T-helper 22 cell (primary cell): ENCODE data around the gene AGBL1.
"Not testable (repeated sequence)": the region's sequence is repeated elsewhere in the genome, so short reads cannot be mapped to it uniquely, and the experiment has no call there.

ENCODE experiments used
- DNase-seq: peaks from one replicate; pipeline ENCODE4 v3.0.0-alpha.2; 2020; ENCODE audit warnings: low read depth

Gene AGBL1

DNA sequence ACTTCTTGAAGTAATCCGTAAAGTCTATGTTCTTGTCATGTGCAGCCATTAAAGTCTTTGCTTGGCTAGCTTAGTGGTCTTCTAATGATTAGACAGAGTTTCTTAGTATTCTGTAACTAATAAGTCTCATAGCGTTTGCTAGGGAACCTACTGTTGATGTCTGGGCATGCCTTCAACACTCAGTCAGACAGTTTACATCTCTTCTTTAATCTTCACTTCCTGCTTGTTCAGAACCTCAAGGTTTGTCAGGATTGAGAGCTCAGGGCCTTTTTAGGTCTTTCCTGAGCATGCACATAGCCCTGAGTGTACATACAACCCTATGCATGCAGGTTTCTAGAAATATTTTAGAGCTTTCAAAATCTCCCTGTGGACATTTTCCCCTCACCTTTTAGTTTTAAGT lies 426.3 kb downstream of the AGBL1 start:
- no peak for DNase-seq

DNA sequence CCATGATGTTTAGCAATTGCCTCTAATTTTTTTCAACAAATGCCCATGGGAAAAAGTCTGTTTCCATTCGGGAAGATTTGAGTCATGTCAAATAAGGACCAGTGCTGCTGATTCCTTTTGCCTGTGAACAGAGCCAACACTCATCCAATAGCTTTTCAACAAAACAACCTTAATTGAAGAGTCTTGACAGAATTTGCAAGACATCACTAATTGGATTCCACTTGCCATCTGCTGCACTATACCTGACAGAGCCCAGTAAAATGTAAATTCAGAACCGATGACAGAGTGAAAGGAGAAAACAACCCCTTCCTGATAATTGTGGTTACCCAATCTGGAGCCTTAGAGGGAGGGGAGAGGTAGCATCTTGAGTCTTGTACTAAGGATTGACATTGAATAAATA lies 426.7 kb downstream of the AGBL1 start:
- DNase-seq: no peak

DNA sequence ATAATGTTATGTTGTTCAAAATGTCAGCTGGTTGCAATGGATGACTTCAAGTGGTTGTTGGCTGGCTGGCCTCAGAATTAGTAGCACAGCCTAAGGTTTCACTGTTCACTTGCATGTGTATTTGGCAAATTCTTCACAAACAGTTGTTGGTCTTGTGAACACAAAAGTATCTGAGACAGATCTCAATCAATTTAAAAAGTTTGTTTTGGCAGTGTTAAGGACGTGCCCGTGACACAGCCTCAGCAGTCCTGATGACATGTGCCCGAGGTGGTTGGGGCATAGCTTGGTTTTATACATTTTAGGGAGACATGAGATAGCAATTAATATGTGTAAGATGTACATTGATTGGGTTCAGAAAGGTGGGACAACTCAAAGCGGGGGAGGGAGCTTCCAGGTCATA lies 436.0 kb downstream of the AGBL1 start:
- no peak for DNase-seq

DNA sequence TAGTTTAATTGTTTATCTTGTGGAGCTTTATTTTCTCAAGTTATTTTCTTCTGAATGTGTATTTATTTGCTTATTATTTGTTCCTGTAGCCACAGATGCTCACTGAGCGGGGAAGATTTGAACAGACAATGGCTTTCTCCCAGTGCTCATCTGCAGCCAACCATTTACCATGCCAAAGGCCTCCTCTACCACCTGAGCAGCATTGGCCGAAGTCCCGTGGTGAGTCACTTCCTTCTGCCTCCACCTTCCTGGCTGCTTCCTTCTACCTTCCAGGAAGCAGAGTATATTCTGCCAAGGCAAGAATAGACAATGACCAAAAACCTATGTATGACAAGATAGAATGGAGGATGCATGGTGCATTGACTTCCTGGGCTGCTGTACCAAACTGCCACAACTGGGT lies 443.1 kb downstream of the AGBL1 start:
- DNase-seq: no peak

DNA sequence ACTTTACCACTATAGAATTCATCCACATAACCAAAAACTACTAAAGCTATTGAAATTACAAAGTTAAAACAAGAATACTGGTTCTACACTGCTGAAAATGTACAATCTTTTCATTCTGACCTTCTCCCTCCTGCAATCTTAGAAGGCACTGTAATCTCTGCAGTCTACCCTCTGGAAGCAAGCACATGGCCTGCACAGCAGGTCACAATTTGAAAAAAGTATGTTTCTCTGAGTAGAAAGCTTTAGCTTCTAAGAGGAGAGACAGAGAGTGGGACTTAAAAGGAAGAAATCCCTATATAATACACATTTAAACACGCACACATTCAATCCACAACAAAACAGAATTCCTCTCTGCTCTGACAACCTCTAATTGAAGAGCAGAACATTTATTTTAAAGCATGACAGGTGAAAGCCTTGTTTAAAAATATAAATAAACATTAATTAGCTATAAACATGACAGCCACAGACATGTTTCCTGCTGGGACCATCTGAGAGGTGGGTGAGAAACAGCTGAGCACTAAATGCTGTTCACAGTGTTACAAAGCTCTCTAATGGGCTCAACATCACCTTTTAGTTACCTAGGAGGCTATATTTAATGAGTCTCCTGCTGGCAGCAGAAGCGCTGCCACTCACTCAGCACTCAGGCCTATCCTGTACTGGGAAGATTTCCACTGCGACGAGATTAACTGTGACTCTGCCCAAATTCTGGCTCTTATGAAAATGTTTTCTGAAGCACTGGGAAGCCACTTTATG lies 447.4 kb downstream of the AGBL1 start:
- no peak for DNase-seq

DNA sequence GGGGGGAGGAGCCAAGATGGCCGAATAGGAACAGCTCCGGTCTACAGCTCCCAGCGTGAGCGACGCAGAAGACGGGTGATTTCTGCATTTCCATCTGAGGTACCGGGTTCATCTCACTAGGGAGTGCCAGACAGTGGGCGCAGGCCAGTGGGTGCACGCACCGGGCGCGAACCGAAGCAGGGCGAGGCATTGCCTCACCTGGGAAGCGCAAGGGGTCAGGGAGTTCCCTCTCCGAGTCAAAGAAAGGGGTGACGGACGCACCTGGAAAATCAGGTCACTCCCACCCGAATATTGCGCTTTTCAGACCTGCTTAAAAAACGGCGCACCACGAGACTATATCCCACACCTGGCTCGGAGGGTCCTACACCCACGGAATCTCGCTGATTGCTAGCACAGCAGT lies 448.4 kb downstream of the AGBL1 start:
- DNase-seq: not testable (repeated sequence)

DNA sequence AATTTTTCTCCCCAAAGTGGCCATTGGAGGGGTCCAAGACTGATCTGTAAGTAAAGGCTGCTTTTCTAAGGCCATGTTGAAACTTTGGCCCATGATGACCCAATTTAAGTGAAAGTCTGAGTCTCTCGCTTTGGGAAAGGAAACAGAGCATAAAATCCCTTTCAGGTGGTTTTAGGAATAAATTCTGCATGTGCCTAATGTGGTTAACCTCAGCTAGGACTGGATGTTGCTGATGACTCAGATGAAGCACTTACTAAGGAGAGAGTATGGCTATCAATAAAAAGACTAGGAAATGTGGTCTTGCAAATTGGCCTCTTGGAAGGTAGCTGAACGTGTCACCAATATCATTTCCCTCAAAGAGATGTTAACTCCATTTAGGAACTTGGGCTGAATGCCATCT lies 458.5 kb downstream of the AGBL1 start:
- no peak for DNase-seq

DNA sequence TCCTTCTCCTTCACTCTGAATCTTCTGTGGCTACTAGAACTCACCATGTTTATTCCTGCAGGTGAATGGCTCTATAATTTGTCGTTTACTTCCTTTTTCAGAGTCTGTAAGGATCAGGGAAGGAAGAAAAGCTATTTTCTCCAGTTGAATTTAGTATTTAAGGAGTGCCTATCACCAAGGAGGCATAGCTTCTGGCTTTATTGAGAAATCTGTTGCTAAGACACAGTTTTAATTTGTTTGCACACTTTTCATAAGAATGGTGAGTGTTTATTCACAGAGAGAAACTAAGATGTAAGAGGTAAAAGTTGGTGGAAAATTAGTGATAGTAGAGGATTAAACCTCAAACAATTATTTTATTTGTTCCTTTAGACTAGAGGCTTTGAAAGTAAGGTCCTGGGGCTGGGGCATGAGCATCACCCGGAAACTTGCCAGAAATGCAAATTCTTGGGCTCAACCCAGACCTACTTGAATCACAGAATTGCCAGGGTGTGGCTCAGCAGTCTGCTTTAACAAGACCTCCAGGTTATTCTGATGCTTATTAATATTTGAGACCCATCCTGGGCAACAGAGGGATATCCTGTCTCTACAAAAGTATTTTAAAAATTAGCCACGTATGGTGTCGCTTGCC lies 461.3 kb downstream of the AGBL1 start:
- no peak for DNase-seq

DNA sequence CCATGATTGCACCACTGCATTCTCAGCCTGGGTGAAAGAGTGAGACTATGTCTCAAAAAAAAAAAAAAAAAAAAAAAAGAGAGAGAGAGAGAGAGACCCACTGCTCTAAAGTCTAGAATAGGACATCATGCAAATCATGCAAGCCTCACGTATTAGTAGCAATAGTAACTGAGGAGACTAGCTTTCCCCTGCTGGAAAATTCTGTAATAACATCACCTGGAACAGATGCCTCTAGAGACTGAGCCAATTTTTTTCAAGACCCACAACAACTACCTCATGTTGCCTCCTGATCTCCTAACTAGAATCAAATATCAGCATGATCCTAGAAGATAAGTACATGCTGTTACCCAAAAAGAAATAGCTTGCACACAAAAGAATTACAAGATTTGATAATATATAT lies 461.9 kb downstream of the AGBL1 start:
- DNase-seq: no peak

DNA sequence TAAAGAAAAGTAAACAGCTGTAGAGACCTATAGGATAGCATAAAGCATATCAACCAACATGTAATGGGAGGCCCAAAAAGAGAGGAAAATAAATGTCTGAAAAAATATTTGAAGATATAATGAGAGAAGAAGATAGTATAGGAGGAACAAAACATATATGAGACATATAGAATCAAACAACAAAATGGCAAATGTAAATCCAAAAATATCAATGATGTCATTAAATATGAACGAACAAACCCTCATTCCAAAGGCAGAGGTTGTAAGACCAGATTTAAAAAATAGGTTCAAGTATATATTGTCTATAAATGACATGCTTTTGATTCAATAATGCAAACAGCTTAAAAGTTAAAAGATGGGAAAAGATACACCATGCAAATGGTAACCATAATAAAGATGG lies 470.4 kb downstream of the AGBL1 start:
- no peak for DNase-seq

DNA sequence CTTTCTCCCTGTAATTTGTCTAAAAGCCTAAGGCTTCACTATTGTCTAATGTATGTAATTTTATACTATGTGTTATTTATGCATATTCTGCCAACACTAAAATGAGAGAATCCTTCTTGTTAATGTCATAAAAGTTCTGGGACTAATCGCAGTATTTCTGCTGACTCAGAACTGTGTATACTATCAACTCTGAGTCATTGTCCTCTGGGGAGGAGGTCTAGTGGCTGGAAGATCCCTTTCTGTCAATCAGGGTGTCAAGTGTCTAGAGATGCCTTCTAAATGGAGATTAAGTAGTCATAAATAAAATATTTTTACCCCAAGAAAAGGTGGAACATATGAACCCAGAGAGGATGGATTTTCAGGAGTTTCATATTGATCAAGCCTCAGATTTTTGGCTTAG lies 473.4 kb downstream of the AGBL1 start:
- no peak for DNase-seq

DNA sequence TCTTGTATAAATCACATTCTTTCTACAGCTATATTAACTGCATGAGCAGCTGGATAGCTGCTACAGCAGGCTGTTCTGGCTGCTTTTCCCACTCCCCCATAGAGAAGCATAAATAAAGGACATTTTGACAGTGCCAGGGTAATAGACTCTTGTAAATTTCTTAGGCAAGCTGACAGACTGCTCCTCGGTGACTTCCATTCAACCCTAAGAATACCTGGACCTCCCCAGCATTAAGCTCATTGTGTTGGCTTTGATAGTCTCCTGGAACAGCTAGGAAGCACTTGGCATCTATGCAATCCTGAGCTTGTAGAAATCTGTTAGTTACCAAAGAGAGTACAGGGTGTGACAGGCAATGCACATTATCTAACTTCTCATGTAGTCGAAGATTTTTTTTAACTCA lies 475.4 kb downstream of the AGBL1 start:
- DNase-seq: no peak

DNA sequence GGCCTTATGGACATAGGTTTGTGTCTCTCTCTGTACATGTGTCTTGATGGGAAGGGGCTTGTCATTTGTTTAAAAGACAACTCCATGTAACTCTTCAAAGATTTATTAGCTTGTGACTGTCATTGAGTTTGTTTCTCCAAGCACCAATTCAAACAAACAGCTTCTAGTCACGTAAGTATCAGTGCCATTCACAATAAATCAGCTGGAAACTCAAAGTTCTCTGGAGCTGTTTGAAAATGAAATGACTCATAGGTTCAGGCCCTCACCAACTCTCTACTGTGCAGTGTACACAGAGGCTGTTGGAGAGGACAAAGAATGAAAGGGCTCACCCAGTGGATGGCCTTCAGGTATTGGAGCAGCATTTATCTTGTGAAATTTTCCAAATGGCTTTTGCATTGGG lies 476.3 kb downstream of the AGBL1 start:
- DNase-seq: no peak

DNA sequence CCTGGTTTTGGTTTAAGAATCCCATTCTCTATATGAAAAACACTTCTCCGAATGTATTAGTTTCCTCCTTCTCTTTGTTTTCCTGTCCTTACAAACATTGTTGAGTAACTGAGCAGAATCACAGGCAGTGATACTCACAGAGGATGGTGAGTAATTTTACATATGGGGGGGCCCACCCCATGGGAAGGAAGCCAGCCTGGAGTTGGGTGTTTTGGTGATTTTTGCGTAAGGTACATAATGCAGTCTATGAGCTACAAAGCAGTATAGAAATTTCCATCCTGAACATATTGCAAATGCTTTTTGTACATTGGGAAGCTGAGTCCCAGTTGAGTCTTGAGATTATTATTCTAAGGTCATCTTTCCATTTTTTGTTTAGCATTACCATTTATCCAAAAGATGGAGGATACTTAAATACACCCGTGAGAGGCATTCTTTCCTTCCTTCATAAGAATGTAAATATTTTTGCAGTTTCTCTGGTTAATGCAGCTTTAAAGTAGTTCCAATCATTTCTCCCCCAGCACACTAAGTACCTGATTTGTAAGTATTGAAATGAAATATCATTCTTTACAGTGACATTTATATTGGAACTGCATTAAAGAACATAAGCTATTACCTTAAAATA lies 476.8 kb downstream of the AGBL1 start:
- no peak for DNase-seq

DNA sequence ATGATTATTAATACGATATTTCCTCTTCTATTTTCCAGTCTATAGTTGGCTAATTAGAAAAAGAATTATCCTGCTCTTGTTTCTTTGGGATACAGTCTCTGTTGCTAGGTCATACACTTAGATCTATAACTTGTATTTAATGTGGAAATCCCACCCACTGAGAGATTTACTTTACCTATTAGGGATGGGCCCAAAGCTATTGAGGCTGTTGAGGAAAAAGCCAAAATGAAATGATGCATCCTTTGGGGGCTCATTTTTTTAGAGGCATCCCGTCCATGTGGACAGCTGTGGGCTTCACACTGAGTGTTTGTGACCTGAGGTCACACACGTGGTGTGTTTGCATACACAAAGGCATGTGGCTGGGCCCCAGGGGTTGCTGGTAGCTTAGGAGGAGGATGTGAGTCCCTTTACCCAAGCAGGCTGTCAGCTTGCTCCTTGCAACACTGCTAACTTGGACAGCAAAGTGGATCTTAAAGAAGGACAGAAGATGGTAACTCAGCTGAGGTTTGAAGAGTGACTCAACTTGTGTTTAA lies 477.4 kb downstream of the AGBL1 start:
- no peak for DNase-seq

DNA sequence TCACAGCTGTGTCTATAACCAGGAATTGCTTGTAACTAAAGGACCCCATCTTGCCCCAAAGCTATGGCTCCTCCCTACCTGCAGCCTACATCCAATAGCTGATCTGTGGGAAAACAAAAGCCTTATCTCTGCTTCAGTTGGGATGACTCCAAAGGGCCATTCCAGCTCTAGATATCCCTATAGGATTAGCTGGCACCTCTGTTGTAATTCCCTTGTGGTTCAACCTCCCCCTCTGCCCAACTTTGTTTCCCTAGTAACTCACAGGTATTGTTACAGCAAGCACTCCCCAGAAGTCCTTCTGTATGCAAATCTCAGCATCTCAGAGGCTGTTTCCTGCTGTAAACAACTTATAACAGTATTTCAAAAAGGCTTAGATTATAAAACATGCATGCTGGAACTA lies 478.6 kb downstream of the AGBL1 start:
- no peak for DNase-seq

DNA sequence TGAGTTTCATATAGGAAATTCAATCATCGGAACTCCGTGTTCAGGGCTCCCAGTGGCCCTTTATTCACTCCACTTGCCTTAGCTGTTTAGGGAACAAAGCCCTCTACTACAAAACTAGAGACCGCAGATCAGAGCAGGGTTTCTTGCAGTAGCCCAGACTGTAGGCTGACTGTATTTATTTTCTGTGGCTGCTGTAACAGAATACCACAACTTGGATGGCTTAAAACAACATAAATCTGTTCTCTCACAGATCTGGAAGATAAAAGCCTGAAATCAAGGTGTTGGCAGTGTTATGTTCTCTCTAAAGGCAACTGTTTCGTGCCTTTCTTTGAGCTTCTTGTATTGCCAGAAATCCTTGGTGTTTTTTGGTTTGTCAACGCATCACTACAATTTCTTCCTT lies 479.0 kb downstream of the AGBL1 start:
- DNase-seq: no peak

DNA sequence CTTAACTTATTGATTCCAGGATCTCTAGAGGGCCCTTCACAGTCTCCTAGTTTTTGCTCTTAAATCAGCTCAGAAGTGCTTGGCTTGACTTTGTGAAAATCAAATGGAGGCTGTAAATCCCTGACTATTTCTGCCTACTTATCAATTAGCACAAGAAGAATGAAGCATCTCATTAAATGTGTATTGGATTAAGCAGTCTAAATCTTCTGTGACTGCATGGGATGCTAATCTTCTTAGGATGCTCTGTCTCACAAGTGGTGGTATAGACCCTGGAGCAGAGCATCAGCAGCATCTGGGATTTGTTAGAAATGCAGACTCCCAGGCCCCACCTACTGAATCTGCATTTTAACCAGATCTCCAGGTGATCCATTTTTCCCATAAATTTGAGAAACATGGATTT lies 488.7 kb downstream of the AGBL1 start:
- no peak for DNase-seq

DNA sequence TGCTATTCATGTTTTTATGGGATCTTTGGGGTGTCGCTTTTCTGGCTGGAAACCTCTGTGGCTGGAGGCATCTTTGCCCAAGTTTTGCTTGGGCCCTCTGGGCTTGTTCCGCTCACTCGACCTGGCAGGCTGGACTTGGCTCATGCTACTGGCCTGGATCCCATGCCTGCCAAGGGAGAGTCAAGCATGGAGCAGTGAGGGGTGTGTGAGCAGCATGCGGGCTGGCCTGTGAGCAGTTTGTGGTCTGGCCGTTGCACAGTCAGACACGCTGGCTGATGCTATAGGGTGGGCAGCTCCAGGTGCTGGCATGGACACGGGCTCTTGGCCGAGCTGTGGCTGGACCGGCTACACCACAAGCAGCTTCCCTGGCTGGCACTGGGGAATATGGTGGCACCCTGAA lies 491.1 kb downstream of the AGBL1 start:
- no peak for DNase-seq

DNA sequence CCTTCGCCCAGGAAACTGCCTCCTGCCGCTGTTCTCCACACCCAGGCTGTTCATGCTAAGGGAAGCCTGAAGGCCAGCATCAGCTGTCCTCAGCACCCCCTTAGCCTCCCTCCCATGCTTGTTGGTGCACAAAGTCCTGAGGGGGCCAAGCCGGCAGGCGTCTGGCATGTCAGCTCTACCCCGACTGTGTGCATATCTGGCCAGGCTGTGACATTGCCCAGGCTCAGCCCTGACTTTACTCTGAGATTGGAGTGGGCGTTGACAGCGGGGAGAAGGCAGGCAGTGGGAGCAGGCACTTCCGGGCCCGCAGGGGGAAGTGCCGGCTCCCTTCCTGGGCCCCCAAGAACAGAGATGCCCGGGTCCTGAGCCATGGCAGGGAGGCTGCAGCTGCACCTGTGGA lies 492.2 kb downstream of the AGBL1 start:
- no peak for DNase-seq

DNA sequence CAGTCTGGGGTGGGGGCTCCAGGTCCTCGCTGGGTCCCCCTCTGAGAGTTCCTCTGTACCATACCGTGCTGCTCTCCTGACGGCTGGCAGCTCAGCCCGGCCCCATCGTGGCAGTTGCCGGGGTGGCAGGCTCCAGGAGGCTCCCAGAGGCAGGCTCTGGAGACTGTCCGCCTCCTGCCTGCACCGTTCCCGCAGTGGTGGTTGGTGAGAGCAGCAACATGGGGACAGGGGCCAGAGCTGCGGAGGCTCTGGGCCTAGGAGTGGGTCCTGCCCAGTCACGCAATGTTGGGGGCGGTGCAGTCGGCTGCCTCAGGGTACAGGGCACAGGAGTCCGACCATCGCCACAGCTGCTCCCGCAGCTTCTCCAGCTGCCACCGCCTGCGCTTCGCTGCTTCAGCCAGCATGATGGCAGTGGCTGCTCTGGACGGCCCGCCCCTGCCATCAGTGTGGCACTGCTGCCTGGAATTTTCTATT lies 492.7 kb downstream of the AGBL1 start:
- DNase-seq: no peak

DNA sequence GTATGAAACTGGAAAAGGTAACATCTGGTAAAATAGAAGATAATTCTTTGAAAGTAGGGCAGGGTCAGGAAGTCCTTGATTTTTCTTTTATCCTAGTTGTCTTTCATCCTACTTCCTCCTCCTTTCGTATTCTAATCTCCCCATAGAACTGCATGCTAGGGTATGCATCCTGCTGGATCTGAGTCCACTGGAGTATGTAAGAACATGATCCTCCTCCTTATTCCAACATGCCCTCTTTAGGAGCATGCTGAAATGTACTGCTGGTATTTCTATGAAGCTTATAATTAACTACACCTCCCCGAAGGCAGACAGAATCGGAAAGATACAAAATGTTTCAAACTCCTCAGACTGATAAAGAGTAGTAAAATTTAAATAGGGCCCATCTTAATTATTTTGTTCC lies 493.8 kb downstream of the AGBL1 start:
- no peak for DNase-seq

DNA sequence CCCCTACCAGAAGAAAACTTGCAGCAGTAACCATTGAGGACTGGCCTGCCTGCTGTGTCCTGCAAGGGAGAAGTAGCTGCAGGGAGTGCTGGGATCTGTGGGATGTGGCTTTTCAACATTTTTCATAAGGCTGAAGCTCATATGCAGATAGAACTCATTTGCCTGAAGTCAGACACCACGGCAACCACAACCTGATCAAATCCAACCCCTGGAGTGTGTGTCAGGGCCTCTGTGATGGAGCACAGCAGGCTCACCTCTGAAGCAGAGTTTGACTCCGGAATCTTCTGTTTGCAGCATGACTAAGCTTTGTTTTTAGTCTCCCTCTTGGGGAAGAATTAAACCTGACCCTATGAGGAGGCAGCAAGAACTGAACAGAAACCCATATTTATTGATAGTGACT lies 508.7 kb downstream of the AGBL1 start:
- no peak for DNase-seq
